GM10847 (cell line): Measurements from ENCODE around the gene DXO.

ENCODE experiments used
- POLR2A ChIP-seq: IDR thresholded peaks from 2 replicates; pipeline ENCODE4 v1.6.1; 2011; ENCODE audit not compliant: insufficient read length; ENCODE audit errors: extremely low read depth

Gene DXO

GRCh38 chr6:31967926-31968320 lies 4.0 kb downstream of the DXO start:
- no peak for TF ChIP-seq POLR2A

DNA sequence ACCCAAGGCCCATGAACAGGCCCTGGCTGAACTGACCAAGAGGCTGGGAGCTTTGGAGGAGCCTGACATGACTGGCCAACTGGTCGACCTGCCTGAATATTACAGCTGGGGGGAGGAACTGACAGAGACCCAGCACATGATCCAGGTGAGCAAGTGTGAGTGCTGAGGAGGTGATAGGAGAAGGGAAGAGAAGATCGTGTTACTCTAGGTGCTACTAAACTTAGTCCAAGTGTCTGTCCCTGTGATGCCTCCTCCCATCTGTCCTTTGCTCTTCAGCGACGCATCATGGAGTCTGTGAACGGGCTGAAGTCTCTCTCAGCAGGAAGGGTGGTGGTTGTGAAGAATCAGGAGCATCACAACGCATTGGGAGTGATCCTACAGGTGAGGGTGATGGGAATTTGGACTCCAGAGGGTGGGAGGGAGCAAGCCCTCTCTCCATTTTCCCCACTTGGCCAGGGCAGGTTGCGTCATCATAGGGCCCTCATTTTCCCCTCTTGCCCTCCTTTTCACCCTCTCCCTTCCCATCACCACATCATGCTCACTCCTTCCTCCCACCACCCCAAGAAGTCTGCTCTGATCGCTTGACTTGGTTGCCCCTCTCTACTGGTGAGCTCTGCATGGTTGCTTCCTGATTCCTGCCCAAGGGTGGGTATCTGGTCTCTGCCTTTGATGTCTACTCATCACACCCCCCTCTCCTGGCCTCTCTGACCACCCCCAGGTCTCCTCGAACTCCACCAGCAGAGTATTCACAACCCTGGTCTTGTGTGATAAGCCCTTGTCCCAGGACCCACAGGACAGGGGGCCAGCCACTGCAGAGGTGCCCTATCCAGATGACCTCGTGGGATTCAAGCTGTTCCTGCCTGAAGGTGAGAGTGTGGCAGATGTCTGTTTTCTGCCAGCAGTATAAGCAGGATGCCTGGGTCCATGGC lies 4.7 kb downstream of the DXO start:
- TF ChIP-seq POLR2A: no peak

GRCh38 chr6:31966506-31966905 lies 5.4 kb downstream of the DXO start:
- TF ChIP-seq POLR2A: no peak

- no peak for TF ChIP-seq POLR2A
Observed at GRCh38 chr6:31965700-31966099, 6.2 kb downstream of the DXO start.

- no peak for TF ChIP-seq POLR2A
Observed at GRCh38 chr6:31963921-31964320, 8.0 kb downstream of the DXO start.

GRCh38 chr6:31961616-31962015 lies 10.3 kb downstream of the DXO start:
- TF ChIP-seq POLR2A: no peak

DNA sequence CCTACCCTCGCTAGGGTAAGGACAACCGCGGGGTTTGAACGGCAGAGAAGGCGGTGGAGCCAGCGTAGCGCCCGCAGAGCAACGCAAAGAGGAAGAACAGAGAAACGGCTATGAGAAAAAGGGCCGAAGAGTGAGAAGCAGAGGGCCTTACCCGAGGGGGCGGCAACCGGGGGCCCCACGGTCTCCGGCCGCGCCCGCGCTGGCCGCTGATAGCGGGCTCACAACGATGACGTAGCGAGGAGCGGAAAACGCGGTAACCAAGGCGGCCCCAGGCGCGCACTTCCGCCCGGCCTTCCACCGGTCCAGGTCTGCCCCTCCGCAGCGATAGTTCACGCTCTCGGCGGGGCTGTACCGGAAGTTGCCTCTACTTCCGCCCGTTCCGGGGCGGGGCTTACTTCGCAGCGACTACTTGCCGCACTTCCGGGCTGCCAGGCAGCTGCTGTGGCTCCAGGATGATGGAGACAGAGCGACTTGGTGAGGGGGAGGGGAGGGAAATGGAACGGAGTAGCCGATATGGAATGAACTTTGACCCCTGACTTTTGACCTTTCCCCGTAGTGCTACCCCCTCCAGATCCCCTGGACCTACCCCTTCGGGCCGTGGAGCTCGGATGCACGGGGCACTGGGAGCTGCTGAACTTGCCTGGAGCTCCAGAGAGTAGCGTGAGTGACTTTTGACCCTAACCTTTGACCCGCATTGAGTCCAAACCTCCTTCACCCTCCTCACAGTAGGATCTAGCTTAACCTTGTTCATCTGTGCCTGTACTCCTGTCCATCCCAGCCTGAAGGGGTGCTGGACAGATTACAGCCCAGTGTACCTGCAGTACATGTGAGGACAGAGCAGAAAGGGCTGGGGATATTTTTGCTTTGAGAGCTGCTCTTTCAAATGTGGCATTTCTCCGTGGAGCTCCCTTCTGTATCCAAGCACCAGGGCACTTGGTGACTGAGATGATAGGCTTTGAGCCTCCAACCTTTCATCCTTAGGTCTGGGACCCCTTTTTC lies 12.9 kb downstream of the DXO start, which contains the start of the genes NELFE and SKIC2:
TSS of gene NELFE (minus strand) at position 231 of the 999 bp plus-strand sequence. CDS start 525 bp downstream, outside the sequence.
TSS of gene SKIC2 (plus strand) at position 435 of the 999 bp plus-strand sequence. CDS start at position 453, 18 bp downstream.
- TF ChIP-seq POLR2A: peak; percentile 56

GRCh38 chr6:31958412-31958740 lies 13.6 kb downstream of the DXO start:
- TF ChIP-seq POLR2A: no peak

DNA sequence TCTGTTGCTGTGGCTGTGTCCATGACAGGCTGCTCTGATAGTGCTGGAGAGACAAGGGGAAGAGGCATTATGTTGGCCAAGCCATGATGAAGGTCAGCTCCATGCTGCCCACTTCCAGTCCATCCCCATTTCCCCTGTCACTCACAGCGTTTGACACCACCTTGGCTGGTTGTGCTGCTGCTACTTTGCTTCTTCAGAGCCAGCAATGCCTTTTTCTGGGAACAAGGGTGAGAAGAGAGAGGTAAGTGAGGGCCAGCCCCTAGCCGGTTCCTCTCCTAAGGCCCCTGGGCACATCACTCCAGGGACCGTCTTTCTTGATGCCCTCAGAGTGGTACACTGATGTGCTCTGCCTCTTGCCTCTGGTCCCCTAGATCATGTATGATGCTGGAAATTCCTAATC lies 15.1 kb downstream of the DXO start:
- no peak for TF ChIP-seq POLR2A

DNA sequence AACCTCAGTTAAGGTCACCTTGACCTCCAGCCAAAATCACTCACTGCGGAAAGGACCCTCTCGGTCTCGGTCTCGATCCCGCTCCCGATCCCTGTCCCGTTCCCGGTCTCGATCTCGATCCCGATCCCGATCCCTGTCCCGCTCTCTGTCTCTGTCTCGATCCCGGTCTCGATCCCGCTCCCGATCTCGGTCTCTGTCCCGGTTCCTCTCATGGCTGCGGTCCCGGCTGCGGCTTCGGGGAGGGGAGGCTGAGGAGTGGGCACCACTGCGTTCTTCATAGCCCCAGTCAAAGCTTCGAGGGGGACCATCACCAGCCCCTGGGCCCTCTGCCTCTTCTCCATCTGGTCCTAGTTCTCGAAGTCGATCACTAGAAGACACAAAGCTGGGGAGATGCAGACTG lies 17.4 kb downstream of the DXO start:
- TF ChIP-seq POLR2A: no peak

- no peak for TF ChIP-seq POLR2A
Observed at GRCh38 chr6:31952890-31953289, 19.0 kb downstream of the DXO start.

DNA sequence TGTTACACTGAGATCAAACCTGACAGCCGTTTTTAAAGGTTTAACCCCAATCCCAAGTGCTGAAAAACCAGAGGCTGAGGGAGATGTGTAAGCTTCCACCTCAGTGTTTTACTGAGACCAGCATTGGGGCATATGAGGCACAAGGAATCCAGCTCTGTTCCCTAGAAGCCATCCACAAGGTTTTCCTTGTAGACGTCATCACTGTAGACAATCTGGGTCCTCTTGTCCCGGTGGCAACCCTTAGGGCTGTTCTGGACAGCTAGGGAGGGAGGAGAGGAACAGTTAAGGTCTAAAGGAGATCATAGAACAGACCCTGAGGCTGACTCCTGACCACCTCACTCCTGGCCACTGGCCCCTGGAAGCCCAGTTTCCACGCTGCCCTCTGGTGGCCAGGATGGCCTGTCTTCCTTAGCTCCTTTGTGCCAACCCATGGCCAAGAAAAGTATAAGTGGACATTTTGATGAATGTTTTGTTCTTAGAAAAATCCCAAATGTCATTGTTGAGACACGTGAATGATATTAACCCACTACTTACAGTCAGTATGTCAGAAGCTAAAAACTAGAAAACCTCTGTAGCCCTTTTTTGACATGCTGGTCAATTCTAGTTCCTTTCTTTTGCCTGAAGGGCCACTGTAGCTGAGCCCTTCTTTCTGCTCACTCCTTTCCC lies 19.7 kb downstream of the DXO start:
- no peak for TF ChIP-seq POLR2A

DNA sequence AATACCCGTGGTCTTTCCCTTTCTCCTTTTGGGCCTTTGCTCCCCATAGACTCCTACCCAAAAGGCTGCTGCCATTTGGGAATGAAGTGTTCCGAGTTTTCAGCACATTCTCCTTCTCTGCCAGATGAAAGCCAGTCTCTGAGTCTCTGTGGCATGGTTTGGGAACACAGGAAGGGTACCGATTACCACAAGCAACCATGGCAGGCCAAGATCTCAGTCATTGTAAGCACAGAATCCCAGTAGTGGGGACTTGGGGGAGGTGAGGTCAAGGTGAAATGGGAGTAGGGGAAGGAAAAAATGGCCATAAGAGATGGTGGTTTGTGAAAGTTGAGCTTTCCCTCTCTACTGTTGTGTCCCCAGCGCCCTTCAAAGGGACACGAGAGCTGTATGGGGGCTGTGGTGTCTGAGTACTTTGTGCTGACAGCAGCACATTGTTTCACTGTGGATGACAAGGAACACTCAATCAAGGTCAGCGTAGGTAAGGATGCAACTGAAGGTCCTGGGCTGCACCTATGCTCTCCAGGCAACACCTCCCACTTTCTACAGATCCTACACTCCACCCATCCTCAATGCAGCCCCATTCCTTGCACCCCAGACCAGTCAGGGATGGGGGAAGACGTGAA lies 21.9 kb downstream of the DXO start:
- no peak for TF ChIP-seq POLR2A

GRCh38 chr6:31948753-31949413 lies 23.1 kb downstream of the DXO start:
- TF ChIP-seq POLR2A: no peak

DNA sequence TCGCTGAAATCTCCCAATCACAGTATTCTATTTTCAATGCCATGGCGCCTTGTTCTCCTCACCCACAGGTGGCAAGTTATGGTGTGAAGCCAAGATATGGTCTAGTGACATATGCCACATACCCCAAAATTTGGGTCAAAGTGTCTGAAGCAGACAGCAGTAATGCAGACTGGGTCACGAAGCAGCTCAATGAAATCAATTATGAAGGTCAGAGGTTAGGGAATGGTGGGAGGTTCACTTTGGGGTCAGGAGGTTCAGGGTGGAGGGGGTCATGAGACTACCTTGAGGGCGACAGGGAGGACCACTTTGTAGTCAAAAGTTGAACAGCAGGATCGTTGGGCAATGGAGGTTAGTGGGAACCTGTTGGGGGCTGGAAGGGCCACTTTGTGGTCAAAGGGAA lies 23.6 kb downstream of the DXO start:
- no peak for TF ChIP-seq POLR2A

DNA sequence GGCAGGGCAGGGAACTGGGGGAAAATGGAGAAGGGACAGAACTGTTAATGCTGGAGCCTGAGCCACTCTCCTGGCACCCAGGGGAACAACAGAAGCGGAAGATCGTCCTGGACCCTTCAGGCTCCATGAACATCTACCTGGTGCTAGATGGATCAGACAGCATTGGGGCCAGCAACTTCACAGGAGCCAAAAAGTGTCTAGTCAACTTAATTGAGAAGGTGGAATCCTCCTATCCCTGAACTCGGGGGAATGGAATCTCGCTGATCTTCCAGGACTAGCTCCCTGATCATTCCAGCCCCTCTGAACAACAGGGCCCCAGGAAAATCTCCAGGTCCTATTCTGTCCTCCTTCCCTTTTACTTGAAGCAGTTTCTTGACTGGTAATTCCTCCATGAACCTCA lies 24.1 kb downstream of the DXO start:
- TF ChIP-seq POLR2A: no peak
